GM04503 (cell line): ENCODE results near the gene SMIM38.
A peak's percentile ranks its signal among the peaks of the same experiment; 100 is the strongest.
"Not testable (repeated sequence)": the region's sequence is repeated elsewhere in the genome, so short reads cannot be mapped to it uniquely, and the experiment has no call there.

Experiments used
- DNase-seq: peaks from one replicate; pipeline ENCODE4 v3.0.0-alpha.2; 2012; ENCODE audit warnings: low read depth

The SMIM38 gene

GRCh38 chr11:69140161-69140560 is 15.6 kb upstream of the SMIM38 start:
- not testable (repeated sequence) for DNase-seq

GRCh38 chr11:69140635-69141034 is 15.1 kb upstream of the SMIM38 start:
- DNase-seq, result no peak

- DNase-seq, result no peak
These were observed 14.0 kb upstream of the SMIM38 start for GRCh38 chr11:69141742-69142141.

- DNase-seq, result no peak
These were observed 12.8 kb upstream of the SMIM38 start for GRCh38 chr11:69142895-69143294.

- no peak for DNase-seq
These were observed 11.3 kb upstream of the SMIM38 start for GRCh38 chr11:69144316-69145049.

- peak; percentile 44 for DNase-seq
These were observed 10.7 kb upstream of the SMIM38 start for GRCh38 chr11:69145050-69145380.

- DNase-seq, result no peak
These were observed 7.4 kb upstream of the SMIM38 start for GRCh38 chr11:69148377-69148762.

- no peak for DNase-seq
These were observed 6.9 kb upstream of the SMIM38 start for GRCh38 chr11:69148806-69149205.

GRCh38 chr11:69149338-69150045 is 6.2 kb upstream of the SMIM38 start:
- not testable (repeated sequence) for DNase-seq

GRCh38 chr11:69150175-69150574 is 5.6 kb upstream of the SMIM38 start:
- DNase-seq, result no peak

GRCh38 chr11:69151836-69152235 is 3.9 kb upstream of the SMIM38 start:
- no peak for DNase-seq

- DNase-seq, result no peak
These were observed 2.9 kb upstream of the SMIM38 start for GRCh38 chr11:69152733-69153421.

GRCh38 chr11:69153661-69154060 is 2.1 kb upstream of the SMIM38 start:
- DNase-seq, result no peak

GRCh38 chr11:69154211-69154913 is 1.4 kb upstream of the SMIM38 start:
- no peak for DNase-seq

GRCh38 chr11:69154938-69155301 is 815 bp upstream of the SMIM38 start:
- no peak for DNase-seq

- no peak for DNase-seq
These were observed 502 bp downstream of the SMIM38 start for GRCh38 chr11:69156235-69156639.

GRCh38 chr11:69156673-69157155 is 979 bp downstream of the SMIM38 start:
- no peak for DNase-seq

- DNase-seq, result no peak
These were observed 1.6 kb downstream of the SMIM38 start for GRCh38 chr11:69157156-69157821.

- no peak for DNase-seq
These were observed 2.1 kb downstream of the SMIM38 start for GRCh38 chr11:69157822-69158231.

GRCh38 chr11:69158301-69159149 is 2.8 kb downstream of the SMIM38 start:
- DNase-seq, result no peak
